Lung (tissue), 12 donors: ENCODE measurements around the gene TAPBPL. TPM values are rescaled to one million over a fixed set of nuclear protein-coding genes. Genes with fewer than 3 reads are reported as not detected.

Experiments
- ATAC-seq: fragments of 200-7000 bp; cut with Tn5 transposase; one replicate; pipeline ENCODE4 v1.9.1; 2020; ENCODE audit warnings: moderate number of reproducible peaks; ENCODE audit not compliant: insufficient read depth, low FRiP score
- DNase-seq, 3 donors: peaks; one replicate each; pipeline ENCODE4 v3.0.0-alpha.2; 2013 to 2017
- H3K27ac ChIP-seq, 2 donors: one replicate each; pipeline ENCODE4 v1.5.1; 2013; ENCODE audit warnings: mild to moderate bottlenecking in 2 of 2, moderate library complexity in 2 of 2, control low read depth in 1 of 2, inconsistent platforms in 1 of 2, low read depth in 1 of 2, low read length in 1 of 2
- H3K27me3 ChIP-seq, 3 donors: one replicate each; pipeline ENCODE4 v1.5.1; 2013; ENCODE audit warnings: low read length in 2 of 3; ENCODE audit not compliant: control insufficient read depth in 3 of 3, insufficient read depth in 3 of 3
- H3K36me3 ChIP-seq, 4 donors: one replicate each; pipeline ENCODE4 v1.5.1; 2013; ENCODE audit warnings: low read length in 4 of 4, mild to moderate bottlenecking in 1 of 4, moderate library complexity in 1 of 4; ENCODE audit not compliant: control insufficient read depth in 4 of 4, insufficient read depth in 4 of 4
- H3K4me1 ChIP-seq, 5 donors: one replicate each; pipeline ENCODE4 v1.5.1; 2013; ENCODE audit warnings: low read length in 5 of 5, mild to moderate bottlenecking in 2 of 5, moderate library complexity in 1 of 5; ENCODE audit not compliant: control insufficient read depth in 5 of 5, insufficient read depth in 5 of 5
- H3K4me3 ChIP-seq: one replicate; pipeline ENCODE4 v1.5.1; 2013; ENCODE audit warnings: mild to moderate bottlenecking, control low read depth, moderate library complexity
- H3K9ac ChIP-seq, 2 donors: one replicate each; pipeline ENCODE4 v1.5.1; 2013; ENCODE audit warnings: low read length in 2 of 2, control low read depth in 1 of 2; ENCODE audit not compliant: insufficient read depth in 1 of 2
- H3K9me3 ChIP-seq, 4 donors: one replicate each; pipeline ENCODE4 v1.5.1; 2013; ENCODE audit warnings: low read length in 3 of 4, mild to moderate bottlenecking in 1 of 4, moderate library complexity in 1 of 4; ENCODE audit not compliant: control insufficient read depth in 4 of 4, insufficient read depth in 3 of 4
- CTCF ChIP-seq: IDR thresholded peaks from 2 replicates; pipeline ENCODE4 v1.5.1; 2012; ENCODE audit warnings: mild to moderate bottlenecking; ENCODE audit errors: control extremely low read depth, extremely low read depth
- WGBS, 2 donors: extraction: QIAGEN DNeasy Blood & Tissue Kit; methylation state at CpG; one replicate each; pipeline ENCODE4 v1.1.7; 2013; 5-methylcytosine and 5-hydroxymethylcytosine counted together
- polyA plus RNA-seq, 2 donors: library from polyadenylated mRNA; stranded (reverse); fragments of 200-250 nt; gene quantifications; one replicate each; pipeline ENCODE4 v1.2.1, GENCODE V29; 2013
- total RNA-seq, 2 donors: library from RNA; depleted of rRNA in 1 of 2; stranded (reverse); fragments of >200 nt in 1 of 2; gene quantifications; one replicate each; pipeline ENCODE4 v1.2.1, GENCODE V29; 2014 to 2021
- donor health status: control.
- donor health status: control.
- donor health status: Bipolar disorder and iron deficiency.
- donor health status: healthy.
- donor health status: DM: yes; HTN: yes; CAD: no.

The TAPBPL gene
- total and polyA plus RNA-seq, 4 donors: 11.2 to 28.2 (median 27.1) TPM

- DNase-seq (peak; percentile 25 to 50 (median 31)), ATAC-seq (peak; percentile 30)
- H3K27ac ChIP-seq: peak overlapping the region; percentile 14 to 84
- no peaks in the 10 kb centered on the region for H3K9me3 ChIP-seq
- no peak overlapping the region for H3K9ac ChIP-seq
- peaks cover 0 to 5% (median 0%) of the 10 kb centered on the region in 5 donors for H3K4me1 ChIP-seq
- peaks cover 4 to 58% (median 38%) of the 10 kb centered on the region in 4 donors for H3K36me3 ChIP-seq
- no peak for TF ChIP-seq CTCF
- 24 to 56% methylated on average over 15 of the region's 15 CpGs for WGBS, 2 donors
- H3K4me3 ChIP-seq: no peak overlapping the region
- H3K27me3 ChIP-seq: no peaks in the 10 kb centered on the region
Observed at GRCh38 chr12:6461401-6462233, 9.8 kb downstream of the TAPBPL start.

GRCh38 chr12:6462234-6462995 lies 10.6 kb downstream of the TAPBPL start:
- TF ChIP-seq CTCF: no peak
- no peaks in the 10 kb centered on the region for H3K27me3 ChIP-seq
- ATAC-seq (no peak), DNase-seq (no peak)
- H3K9me3 ChIP-seq: no peaks in the 10 kb centered on the region
- no peak overlapping the region for H3K4me3 ChIP-seq
- peak overlapping the region in 1 of 2 donors; percentile 84 for H3K27ac ChIP-seq
- no peak overlapping the region for H3K9ac ChIP-seq
- peaks cover 0 to 5% (median 0%) of the 10 kb centered on the region in 5 donors for H3K4me1 ChIP-seq
- WGBS, 2 donors: 73 to 78% methylated on average over 14 of the region's 14 CpGs
- H3K36me3 ChIP-seq: peaks cover 3 to 56% (median 36%) of the 10 kb centered on the region in 4 donors

- 26 to 46% methylated on average over 7 of the region's 7 CpGs for WGBS, 2 donors
- no peaks in the 10 kb centered on the region for H3K9me3 ChIP-seq
- H3K9ac ChIP-seq: no peak overlapping the region
- H3K36me3 ChIP-seq: peaks cover 0 to 50% (median 36%) of the 10 kb centered on the region in 4 donors
- DNase-seq (no peak), ATAC-seq (no peak)
- TF ChIP-seq CTCF: no peak
- H3K4me3 ChIP-seq: no peak overlapping the region
- H3K4me1 ChIP-seq: peaks cover 0 to 5% (median 0%) of the 10 kb centered on the region in 5 donors
- peak overlapping the region in 1 of 2 donors; percentile 28 for H3K27ac ChIP-seq
- H3K27me3 ChIP-seq: no peaks in the 10 kb centered on the region
Observed at GRCh38 chr12:6463216-6463615, 11.4 kb downstream of the TAPBPL start.
